GM20000 (cell line): ENCODE results near the gene KLHL40.

Experiments used
- DNase-seq: peaks from one replicate; pipeline ENCODE4 v3.0.0; 2012; ENCODE audit warnings: low spot score
- CTCF ChIP-seq: IDR thresholded peaks from 2 replicates; pipeline ENCODE4 v1.5.1; 2012; ENCODE audit warnings: mild to moderate bottlenecking, control low read depth; ENCODE audit errors: extremely low read depth, missing control alignments

Gene KLHL40

GRCh38 chr3:42662813-42663535 is 22.4 kb upstream of the KLHL40 start:
- no peak for TF ChIP-seq CTCF

GRCh38 chr3:42663581-42664437 is 21.5 kb upstream of the KLHL40 start:
- no peak for TF ChIP-seq CTCF
- DNase-seq: peak; percentile 67

More at GRCh38 chr3:42662813-42663535, 22.4 kb upstream of the KLHL40 start:
- no peak for DNase-seq

- TF ChIP-seq CTCF: no peak
Observed at GRCh38 chr3:42664438-42664803, 20.9 kb upstream of the KLHL40 start.

GRCh38 chr3:42665050-42665878 is 20.1 kb upstream of the KLHL40 start:
- no peak for TF ChIP-seq CTCF
- DNase-seq: no peak

More at GRCh38 chr3:42664438-42664803, 20.9 kb upstream of the KLHL40 start:
- no peak for DNase-seq

- no peak for DNase-seq
- TF ChIP-seq CTCF: no peak
Observed at GRCh38 chr3:42666022-42666421, 19.3 kb upstream of the KLHL40 start.

- TF ChIP-seq CTCF: no peak
- DNase-seq: no peak
Observed at GRCh38 chr3:42666577-42666998, 18.7 kb upstream of the KLHL40 start.
